Glomerular endothelial cell (primary cell): Measurements from ENCODE around the gene TRIM8. TPM values are rescaled to one million over a fixed set of nuclear protein-coding genes. Genes with fewer than 3 reads are reported as not detected.
"Not testable (repeated sequence)": the region's sequence is repeated elsewhere in the genome, so short reads cannot be mapped to it uniquely, and the experiment has no call there.

ENCODE experiments used
- DNase-seq: peaks from one replicate; pipeline ENCODE4 v3.0.0-alpha.2; 2011; ENCODE audit warnings: low read depth, low spot score; ENCODE audit errors: extremely low read depth
- total RNA-seq: library from RNA; depleted of rRNA; stranded (reverse); fragments of >200 nt; gene quantifications from 2 replicates; pipeline ENCODE4 v1.2.3, GENCODE V29; 2015

The TRIM8 gene
- total RNA-seq, 1 donor from 2014 or later = 181 TPM

GRCh38 chr10:102667411-102667810, 23.1 kb downstream of the TRIM8 start:
- DNase-seq = not testable (repeated sequence)

DNA sequence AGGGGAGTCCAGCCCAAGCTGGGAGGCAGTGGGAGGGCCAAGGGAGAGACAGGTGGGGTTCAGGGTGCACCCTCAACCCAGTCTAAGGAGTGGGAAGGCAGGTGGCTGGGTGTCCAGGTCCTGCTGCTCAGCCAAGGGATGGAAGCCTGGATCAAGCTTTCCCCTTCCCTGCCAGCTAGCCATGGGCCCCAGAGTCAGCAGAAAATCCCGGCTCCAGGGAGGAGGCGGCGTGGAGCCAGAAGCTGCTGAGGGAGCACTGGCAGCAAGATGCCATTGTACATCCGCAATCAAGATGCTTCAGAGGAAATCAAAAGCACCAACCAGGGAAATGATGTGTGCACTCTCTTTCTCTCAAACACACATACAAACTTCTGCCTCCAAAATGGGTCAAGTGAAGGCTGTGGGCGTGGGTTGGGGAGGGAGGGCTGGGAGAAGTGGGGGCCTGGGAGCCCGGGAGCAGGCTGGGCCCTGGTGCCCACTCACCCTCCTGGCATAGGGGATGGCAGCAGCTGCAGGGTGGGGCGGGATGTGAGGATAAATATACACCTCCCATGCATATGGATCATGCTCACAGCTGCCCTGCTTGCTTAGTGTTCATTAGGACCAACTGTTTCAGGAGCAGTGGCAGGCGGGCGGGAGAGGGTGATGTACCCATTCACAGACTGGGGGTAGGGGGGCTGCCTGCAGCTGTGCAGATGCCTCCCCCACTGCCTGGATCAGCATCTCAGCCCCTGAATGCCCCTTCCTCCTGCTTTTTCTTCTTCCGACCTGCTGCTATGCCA, 24.2 kb downstream of the TRIM8 start:
- DNase-seq = no peak

- no peak for DNase-seq
Measured at GRCh38 chr10:102669206-102670064, 25.2 kb downstream of the TRIM8 start.

DNA sequence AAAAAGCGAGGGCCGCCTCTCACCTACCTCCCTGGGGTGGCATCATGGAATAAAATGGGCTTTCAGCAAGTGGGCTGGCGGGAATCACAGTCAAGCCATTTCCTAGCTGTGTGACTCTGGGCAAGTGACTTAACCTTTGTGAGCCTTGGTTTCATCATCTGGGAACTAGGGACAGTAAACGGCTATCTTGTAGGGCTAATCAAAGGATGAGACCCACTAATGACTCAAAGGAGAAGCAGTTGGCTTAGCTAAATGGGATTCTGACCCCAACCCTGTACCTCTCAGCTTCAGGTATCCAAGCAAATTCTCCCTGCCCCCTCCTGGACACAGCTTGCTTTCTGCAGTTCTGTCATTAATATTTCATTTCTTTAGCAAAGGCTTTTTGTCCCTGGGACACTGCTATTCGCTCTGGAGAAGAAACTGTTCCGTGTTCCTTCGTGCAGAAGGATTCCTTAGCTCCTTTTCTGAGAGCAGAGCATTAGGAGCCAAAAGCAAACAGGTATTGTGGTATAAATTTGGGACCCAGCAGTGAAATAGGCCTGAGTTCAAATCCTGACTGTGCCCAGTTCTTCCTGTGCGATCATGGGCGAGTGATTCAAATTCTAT, 25.9 kb downstream of the TRIM8 start:
- no peak for DNase-seq

- DNase-seq = no peak
Measured at GRCh38 chr10:102670871-102671434, 26.7 kb downstream of the TRIM8 start.

- DNase-seq = no peak
Measured at GRCh38 chr10:102673236-102673818, 29.0 kb downstream of the TRIM8 start.

- DNase-seq = no peak
Measured at GRCh38 chr10:102673819-102674511, 29.7 kb downstream of the TRIM8 start.

- no peak for DNase-seq
Measured at GRCh38 chr10:102674566-102674965, 30.3 kb downstream of the TRIM8 start.

DNA sequence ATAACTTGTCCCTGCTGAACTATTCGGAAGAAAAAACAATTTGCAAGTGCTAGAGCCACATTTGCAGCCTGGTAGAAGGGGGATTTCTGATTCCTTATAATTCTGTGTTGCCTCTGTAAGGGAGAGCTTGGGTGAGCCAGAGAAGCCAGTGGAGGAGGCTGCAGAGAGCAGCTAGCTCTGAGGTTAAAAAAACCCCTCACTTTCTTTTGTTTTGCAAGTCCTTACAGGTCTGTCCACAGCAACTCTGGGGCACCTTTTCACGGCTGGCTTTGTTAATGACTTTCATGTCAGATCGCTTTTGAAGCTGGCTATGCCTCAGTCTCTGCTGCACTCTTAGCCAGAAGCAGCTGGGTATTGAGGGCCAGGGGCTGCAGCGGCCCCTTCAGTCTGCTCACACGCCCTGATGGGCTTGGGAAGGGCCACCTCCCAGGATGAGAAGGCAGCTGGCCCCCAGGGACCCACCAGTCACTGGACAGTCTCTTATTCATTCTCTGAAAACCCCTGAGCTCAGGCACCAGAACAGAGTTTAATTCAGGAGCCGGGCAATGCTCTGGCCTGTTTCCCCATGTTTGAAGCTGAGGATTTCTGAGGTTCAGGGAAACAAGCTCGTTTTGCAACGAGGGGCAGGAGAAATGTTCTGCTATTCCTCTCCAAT, 30.9 kb downstream of the TRIM8 start:
- DNase-seq = no peak

GRCh38 chr10:102675666-102676533, 31.6 kb downstream of the TRIM8 start:
- DNase-seq = no peak

DNA sequence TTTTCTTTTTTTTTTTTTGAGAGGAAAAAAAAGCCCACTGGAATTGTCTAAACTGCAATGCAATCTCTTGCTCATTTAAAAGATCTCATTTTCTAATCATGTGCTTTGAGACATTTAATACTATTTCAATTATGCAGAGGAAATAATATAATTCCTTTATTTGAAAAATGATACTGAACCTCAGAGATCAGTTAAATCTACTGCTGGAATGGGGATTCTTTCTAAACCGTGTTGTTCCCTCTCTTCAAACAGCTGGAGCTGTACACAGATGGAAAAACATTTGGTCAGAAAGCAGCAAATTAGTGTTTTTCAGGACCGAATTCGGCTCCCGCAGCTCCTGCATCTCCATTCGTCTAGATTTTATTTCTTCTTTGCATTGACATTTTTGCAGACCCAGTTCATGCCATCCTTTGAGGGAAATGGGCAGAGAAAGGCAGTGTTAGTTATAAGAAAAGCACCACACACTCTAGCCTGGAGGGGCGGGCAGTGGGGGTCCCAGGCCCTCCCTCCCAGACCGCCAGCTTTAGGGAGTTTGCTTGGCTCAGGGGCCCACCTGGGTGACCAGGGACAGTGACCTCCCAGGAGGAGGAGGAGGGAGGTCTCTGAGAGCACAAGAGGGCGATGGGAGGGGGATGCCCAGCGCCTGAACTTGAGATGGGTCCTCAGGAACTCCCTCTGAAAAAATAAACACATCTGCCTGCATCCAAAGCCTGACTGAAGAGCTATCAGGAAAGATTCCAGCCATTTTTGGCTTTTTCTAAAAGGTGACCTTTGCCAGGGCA, 32.4 kb downstream of the TRIM8 start:
- DNase-seq = no peak

DNA sequence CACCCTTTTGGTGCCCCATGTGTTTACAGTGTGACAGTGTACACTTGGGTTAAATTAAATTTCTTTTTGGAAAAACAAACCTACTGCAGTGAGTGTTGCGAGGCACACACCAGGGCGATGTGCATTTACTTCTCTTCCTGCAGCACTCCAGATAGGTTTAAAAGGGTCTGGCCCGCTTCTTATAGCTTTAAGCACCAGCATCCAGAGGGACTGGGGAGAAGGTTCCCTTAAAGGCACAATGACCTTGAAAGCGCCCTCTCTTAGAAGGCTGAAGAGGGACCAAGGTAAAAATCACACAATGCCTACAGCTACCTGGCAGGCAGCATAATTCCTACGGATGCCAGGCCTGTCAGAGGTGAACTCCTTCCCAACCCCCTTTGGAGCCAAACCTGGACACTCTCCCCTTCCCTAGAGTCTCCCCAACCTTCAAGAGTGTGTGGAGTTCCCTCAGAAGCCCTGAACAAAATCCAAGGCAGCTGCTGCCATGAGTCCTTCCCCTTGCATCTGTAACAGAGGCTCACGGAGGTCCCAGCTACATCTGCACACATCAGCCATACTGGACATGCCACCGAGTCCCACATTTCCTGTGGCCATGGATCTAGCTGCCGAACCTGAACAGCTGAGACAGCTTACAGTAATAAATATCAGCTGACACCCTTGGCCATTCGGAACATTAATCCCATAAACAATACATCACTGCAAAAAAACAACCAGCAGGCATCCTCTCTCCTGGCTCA, 33.2 kb downstream of the TRIM8 start:
- DNase-seq = no peak

DNA sequence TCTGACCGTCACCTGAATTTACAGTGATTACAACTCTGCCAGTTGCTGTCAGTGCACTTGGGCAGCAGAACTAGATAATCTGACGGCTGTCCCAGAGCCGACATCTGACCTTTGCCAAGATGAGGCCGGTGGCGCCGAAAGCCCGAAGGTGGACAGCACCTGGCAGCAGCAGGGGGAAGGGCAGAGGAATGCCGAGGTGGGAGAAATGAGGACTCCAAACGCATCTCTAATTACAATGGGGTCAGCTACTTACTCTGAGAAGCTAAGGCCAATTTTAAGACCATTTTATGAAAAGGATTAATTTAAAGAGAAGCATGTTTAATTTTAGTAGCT, 33.8 kb downstream of the TRIM8 start:
- DNase-seq = no peak

GRCh38 chr10:102678842-102679289, 34.6 kb downstream of the TRIM8 start:
- peak; percentile 18 for DNase-seq

DNA sequence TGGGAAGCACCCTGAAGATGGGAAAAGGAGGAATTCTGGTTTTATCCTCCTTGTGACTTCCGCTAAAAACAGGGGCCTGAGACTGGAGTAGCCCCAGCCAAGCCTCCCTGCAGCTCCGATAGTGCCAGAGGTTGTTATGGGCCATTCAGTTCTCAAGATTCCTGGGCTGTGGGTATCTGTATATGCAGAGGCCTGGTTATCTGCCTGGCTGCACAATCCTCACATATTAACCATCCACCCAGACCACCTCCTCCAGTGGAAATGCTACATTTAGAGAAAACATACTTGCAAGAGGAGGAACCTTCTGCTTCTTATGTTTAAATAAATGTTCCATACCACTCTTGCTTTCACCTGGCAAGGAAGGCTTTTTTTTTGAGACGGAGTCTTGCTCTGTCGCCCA, 35.3 kb downstream of the TRIM8 start:
- no peak for DNase-seq

DNA sequence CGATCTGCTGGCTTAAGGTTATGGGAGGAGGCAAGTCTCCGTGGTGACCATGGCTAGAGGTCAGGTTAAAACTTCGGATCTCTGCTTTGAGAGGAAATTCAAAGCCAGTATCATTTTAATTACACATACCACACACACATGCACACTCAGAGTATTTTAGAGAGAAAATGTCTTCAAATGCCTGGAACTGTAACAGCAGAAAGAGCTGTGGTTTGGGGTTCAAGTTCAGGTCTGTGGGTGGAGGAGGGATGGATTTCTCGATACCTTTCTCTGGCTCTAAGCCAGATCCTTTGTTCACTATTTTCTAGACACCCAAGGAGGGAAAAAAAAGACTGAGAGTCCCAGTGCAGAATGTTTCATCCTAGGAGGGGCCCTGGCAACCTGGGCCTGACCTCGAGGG, 37.4 kb downstream of the TRIM8 start:
- no peak for DNase-seq

DNA sequence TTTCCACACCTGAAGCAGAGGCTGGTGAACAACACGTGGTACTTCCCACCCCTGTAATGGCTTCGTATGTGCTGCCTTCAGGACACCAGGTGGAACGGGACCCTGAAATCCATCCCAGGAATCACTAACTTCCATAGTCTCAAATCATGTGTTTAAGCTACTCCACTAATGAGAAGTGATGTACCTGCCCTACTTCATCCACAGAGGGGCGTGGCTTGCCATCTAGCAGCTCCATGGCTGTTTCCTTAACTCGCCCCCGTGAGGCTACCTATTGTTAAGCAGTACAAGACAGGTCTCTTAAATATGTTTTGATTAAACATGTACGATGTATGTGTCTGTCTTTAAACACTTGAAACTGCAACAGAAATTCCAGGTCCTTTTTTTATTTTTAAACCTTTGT, 38.1 kb downstream of the TRIM8 start:
- no peak for DNase-seq
